A172 (cell line): ENCODE results near the gene ANKRD13B. TPM values are rescaled to one million over a fixed set of nuclear protein-coding genes. Genes with fewer than 3 reads are reported as not detected.

Source experiments
- DNase-seq: peaks from one replicate; pipeline ENCODE4 v3.0.0-alpha.2; 2015; ENCODE audit warnings: low spot score
- total RNA-seq: library from RNA; depleted of rRNA; stranded (reverse); fragments of >200 nt; shearing (Covaris generic); gene quantifications from 2 replicates; pipeline ENCODE4 v1.2.3, GENCODE V29; 2014

ANKRD13B gene
- total RNA-seq, 1 experiment from 2014 or later: 17.6 TPM

GRCh38 chr17:29594519-29595090 is 1.7 kb downstream of the ANKRD13B start:
- DNase-seq: no peak

DNA sequence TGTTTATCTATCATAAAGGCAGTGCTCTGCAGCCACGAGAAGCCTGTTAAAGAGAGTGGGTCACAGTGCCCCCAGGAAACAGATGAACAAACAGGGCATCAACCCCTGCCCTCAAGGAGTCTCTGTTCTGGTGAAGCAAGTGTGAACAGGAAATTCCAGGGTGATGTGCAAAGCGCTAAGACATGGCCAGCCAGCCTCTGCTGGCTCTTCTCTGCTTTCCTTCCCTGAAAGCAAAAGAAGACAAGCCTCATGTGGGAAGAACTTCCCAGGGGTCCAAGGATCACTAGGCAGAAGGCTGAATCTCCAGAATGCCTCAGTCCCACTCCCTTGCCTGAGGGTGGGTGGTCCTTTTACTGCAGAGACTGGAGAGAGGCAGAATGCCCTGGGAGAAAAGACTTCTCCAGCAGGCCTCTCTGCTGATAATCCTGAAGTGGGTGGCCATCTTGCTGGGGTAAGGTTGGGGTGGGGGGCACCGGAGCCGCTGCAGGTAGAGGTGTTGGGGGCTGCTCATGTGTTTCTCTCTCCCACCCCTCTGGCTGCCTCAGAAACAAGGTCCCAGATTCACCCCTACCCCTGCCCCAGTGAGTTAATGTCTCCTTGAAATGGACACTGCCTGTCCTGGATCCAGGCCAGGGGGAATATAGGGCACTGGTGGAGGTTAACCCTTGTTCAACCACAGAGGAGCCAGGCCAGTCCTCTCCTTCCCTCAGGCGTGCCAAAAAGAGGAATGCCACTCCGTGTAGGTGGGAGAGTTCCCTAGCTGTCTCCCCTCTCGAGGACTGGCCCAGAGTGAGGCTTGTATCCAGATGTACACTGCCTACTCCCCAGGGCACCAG is 2.4 kb downstream of the ANKRD13B start:
- DNase-seq: no peak

- no peak for DNase-seq
These were observed 3.2 kb downstream of the ANKRD13B start for GRCh38 chr17:29595943-29596774.

DNA sequence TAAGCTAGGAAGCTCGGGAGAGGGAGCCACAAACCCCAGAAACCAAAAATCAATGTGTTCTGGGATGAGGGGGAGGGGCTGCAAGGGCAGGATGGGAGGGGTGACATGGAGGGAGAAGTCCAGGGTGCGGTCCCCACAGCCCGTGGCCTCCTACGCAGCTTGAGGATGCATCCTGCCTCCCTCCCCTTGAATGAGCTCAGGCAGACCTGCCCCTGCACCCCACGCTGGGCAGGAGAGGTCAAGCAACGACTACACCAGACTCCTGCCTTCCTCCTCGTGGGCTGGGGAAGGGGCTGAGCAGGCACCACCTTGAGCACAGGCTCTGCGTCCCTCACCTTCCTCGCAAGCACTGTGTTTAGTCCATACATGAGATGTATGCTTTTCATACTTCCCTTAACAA is 3.9 kb downstream of the ANKRD13B start:
- DNase-seq: no peak

GRCh38 chr17:29597361-29598172 is 4.6 kb downstream of the ANKRD13B start:
- DNase-seq: no peak

GRCh38 chr17:29603109-29603674 is 10.3 kb downstream of the ANKRD13B start:
- DNase-seq: no peak

- no peak for DNase-seq
These were observed 14.7 kb downstream of the ANKRD13B start for GRCh38 chr17:29607557-29608195.

- DNase-seq: no peak
These were observed 16.1 kb downstream of the ANKRD13B start for GRCh38 chr17:29608986-29609385.

DNA sequence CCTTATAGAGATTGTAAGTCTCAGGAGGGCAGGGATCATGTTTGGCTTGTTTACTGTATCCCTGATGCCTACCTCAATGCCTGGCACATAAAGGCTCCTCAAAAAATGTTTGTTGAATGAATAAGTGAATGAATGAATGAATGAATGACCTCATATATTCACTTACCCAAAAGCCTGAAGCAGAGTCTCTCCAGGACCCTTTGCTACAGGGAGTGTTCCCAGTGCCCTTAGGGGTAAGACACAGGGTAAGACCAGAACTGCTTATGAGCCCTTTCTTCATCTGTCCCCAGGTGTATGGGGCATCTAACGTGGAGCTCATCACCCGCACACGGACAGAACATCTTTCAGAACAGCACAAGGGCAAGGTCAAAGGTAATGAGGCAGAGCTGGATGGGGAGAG is 17.5 kb downstream of the ANKRD13B start:
- DNase-seq: no peak

DNA sequence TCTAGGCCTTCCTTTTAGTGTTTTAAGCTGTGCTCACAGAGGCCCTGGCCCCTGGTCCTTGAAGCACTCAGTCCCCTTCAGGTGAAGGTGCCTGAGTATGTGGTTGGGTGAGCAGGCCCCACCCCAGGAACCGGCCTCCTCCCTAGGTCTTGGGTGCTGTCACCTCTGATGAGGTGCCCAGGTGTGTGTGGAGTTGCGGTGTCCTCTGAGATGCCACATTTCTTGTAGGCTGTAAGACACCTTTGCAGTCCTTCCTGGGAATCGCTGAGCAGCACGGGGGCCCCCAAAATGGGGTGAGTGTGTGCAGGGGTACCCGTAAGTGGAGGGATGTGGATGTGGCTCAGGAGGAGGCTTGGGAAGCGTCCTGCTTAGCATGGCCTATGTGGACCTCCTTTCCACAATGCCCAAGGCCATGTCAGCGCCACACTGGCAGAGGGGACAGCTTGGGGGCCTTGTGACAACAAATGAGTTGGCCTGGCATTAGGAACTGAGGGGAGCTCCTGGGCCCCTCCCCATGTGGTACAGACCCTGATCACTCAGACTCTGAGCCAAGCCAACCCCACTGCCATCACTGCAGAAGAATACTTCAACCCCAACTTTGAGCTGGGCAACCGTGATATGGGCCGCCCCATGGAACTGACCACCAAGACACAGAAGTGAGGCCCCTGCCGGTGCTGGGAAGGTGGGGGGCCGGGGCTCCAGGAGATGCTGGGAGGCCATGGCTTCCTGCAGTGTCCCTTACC is 18.6 kb downstream of the ANKRD13B start:
- no peak for DNase-seq

DNA sequence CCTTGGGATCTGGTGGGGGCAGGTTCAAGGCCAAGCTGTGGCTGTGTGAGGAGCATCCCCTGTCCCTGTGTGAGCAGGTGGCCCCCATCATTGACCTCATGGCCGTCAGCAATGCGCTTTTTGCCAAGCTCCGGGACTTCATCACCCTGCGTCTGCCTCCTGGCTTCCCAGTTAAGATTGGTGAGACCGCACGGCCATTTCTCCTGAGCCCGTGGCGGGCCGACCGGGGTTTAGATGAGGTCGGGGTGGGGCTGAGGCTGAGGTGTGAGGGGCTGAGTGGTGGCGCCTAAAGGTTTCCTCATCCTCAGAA is 19.1 kb downstream of the ANKRD13B start:
- no peak for DNase-seq

DNA sequence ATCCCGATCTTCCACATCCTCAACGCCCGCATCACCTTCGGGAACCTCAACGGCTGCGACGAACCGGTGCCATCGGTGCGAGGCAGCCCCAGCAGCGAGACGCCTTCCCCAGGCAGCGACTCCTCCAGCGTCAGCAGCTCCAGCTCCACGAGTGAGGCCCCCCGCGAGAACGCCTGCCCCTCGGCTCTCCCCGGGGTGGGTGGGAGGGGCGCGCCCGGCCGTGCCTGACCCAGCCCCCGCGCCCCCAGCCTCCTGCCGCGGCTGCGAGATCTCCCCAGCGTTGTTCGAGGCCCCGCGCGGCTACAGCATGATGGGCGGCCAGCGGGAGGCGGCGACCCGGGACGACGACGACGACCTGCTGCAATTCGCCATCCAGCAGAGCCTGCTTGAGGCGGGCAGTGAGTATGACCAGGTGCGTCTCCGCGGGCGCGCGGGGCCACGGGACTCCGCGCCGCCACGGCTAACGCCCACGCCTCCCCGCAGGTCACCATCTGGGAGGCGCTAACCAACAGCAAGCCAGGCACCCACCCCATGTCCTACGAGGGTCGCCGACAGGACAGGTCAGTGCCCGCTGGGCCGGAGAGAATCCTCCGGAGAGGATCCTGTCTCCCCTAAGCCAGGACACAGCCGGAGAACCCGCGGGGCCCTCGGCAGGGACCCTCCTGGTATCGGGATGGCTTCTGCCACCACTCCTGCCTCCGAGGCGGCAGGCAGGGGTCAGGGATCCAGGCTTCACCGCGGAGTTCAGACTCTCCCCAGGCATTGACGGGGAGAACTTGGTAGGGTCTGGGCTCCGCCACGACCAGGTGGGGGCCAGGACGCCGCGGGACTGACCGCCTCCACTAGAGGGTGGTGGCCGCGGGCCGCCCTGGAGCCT is 19.7 kb downstream of the ANKRD13B start:
- DNase-seq: no peak

DNA sequence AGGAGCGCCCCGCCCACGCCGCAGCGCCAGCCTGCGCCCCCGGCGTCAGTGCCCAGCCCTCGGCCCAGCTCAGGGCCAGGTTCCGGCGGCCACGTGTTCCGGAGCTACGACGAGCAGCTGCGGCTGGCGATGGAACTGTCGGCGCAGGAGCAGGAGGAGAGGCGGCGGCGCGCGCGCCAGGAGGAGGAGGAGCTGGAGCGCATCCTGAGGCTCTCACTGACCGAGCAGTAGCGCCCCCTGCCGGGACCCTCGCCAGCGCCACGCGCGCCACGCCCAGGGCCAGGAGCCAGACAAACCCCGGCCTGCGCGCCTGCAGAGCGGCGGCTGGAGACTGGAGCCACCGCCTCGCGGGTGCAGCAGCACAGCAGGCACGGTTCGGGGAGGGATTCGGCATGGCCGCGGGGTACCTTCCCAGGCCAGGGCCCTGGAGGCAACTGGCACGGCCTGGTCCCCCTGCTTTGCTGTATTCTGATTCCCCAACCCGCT is 20.5 kb downstream of the ANKRD13B start:
- DNase-seq: no peak

- DNase-seq: no peak
These were observed 20.9 kb downstream of the ANKRD13B start for GRCh38 chr17:29613856-29614255.

DNA sequence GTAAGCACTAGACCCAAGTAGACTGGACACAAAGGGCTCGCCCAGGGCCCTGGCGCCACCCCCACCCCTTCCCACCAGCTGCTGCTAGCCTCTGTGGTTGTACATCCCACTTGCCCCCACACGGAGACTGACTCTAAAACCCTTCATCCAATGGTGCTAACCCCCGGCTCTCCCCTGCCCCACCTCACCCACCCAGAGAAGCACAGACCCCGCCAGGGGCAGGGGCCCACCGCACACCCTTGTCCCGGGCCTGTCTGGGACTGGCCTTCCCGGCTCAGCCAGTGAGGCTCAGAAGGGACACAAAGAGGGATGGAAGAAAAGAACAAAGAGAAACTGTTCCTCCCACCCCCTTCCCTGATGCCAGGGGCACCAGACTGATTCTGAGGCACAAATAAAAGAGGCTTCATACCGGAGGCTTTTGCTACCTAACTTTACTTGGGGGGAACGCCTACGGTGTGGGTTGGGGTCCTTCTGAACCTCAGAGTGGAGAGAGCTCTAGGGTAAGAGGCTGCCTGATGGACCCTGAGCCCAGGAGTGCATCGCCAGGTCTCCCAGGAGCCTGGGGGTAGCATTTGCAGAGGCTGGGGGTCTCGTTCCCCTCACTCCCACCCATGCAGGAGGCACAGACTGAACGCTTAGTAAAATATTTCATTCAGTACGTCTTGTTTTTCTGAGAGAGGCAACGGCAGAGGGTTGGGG is 21.6 kb downstream of the ANKRD13B start:
- DNase-seq: no peak

- DNase-seq: no peak
These were observed 22.1 kb downstream of the ANKRD13B start for GRCh38 chr17:29615048-29615385.

GRCh38 chr17:29615492-29616299 is 22.8 kb downstream of the ANKRD13B start:
- DNase-seq: no peak
